ENCODE measurements around the gene OR52A5.
"Not testable (repeated sequence)": the region's sequence is repeated elsewhere in the genome, so short reads cannot be mapped to it uniquely, and the experiment has no call there.

The OR52A5 gene

DNA sequence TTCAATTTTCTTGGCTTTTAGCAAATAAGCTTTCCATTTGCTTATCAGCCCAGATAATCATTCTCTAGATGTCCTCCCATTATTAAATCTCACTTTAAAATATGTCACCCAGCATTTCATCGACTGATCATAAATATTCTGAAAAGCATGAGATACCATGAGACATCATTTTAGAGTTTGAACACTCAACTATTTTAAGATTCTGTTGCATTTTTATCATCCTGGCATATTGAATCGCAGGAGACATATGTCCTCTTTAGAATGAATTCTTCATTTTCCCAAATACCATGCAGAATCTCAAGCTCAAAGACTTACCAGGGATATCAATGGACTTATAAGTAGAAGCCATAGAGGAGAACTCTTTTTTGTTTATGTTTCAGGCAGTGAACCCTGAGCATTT lies at the start of gene OR52A5:
Gene OR52A5 (minus strand): TSS at position 361 of the 400 bp plus-strand sequence. CDS start 5,714 bp downstream, outside the sequence.
- DNase-seq: no peak

DNA sequence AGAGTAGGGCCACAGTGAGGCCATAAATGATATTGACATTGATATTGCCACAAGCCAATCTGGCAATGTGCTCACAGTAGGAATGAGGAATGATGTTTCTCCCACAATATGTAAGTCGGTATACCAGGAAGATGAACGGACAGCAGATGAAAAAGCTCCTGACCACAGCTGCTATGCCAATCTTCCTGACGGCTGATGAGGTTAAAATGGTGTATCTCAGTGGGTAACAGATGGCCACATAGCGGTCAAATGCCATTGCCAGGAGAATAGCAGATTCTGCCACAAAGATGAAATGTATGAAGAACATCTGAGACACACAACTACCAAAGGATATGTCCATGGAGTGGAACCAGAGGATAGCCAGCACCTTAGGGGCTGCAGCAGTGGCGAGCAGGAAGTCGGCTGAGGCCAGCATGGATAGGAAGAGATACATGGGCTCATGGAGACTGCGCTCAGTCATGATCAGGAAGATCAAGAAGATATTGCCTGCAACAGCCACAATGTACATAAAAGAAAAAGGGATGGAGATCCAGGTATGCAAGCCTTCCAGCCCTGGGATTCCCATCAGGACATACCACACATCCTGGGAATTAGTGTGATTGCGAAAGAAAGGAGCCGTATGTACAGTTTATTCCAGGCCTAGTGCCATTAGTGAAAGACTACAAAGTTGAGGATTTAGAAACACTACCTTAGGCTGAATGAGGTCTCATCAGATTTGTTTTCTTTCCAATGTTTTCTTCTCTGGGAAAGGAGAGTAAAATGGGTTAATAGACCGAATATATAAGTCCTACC lies 40.1 kb upstream of the OR52A5 start:
- DNase-seq: no peak

DNA sequence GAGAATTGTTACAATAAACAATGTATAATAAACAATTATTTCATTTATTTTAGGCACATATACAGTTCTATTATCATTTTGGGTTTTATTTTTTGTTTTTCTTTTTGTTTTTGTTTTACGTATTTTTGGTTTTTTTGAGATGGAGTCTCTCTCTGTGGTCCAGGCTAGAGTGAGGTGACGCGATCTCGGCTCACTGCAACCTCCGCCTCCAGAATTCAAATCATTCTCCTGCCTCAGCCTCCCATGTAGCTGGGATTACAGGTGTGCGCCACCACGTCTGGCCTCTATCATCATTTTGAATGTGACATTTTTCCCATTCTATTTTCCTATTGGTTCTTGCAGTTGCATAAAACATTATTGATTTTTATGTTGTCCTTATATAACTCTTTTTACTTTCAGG lies 36.8 kb upstream of the OR52A5 start:
- DNase-seq: no peak

DNA sequence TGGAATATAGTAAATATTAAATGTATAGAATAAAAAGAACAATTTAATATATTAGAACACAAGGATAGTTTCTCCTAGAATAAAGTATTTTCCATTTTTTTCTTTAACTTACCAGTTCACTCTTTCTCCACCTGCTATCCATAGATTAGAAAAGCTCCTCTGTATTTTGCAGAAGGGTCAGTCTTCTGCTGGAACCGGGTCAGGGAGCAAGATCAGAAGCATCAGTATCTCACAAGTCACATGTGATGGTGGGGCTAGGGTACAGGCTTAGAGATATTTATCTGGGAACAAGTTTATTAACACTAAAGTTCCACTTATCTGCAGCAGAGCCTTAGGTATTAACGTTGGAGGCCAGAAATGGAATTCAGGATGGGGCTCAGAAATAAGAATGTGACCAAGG lies 33.7 kb upstream of the OR52A5 start:
- no peak for DNase-seq

DNA sequence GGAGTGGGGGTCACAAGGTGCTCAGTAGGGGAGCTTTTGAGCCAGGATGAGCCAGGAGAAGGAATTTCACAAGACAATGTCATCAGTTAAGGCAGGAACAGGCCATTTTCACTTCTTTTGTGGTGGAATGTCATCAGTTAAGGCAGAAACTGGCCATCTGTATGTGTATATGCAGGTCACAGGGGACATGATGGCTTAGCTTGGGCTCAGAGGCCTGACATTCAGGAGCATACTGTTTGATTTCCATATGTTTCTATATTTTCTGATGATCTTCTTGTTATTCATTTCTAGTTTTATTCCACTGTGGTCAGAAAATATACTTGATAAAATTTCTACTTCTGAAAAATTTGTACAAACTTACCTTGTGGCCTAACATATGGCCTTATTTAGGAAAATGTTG lies 27.7 kb upstream of the OR52A5 start:
- not testable (repeated sequence) for DNase-seq

DNA sequence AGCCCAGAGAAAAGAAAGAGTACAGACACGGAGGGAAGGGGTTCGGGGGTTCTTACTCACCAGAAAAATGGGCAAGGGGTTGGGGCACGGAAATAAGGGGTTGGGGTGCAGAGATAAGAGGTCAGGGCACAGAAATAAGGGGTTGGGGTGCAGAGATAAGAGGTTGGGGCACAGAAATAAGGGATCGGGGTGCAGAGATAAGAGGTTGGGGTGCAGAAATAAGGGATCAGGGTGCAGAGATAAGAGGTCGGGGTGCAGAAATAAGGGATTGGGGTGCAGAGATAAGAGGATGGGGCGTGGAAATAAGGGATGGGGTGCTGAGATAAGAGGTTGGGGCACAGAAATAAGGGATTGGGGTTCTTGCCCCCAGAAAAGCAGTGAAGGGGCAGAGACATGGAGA lies 26.7 kb upstream of the OR52A5 start:
- DNase-seq: not testable (repeated sequence)

DNA sequence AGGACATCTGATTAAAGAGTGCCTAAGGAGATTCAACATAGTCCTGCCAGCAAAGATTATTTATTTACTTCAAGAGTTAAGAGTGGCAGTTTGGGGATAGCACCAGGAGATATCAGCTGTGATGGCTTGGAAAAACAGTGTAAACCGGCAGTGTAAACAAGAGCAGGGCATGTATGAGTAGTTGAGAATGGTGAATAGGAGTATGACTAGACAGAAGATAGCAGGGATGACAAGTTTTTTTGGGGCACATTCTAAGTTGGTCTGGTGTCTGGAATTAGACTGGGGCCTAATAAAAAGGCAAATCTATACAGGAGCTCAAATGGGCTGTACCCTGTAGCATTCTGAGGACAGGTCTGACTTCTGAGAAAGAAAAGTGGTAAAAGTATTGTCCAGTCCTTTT lies 22.9 kb upstream of the OR52A5 start:
- not testable (repeated sequence) for DNase-seq

DNA sequence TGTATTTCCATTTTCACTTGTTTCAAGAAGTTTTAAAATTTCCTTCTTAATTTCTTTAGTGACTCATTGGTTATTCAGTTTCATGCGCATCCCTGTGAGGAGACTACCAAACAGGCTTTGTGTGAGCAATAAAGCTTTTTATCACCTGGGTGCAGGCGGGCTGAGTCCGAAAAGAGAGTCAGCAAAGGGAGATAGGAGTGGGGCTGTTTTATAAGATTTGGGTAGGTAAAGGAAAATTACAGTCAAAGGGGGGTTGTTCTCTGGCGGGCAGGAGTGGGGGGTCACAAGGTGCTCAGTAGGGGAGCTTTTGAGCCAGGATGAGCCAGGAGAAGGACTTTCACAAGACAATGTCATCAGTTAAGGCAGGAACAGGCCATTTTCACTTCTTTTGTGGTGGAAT lies 22.1 kb upstream of the OR52A5 start:
- not testable (repeated sequence) for DNase-seq

DNA sequence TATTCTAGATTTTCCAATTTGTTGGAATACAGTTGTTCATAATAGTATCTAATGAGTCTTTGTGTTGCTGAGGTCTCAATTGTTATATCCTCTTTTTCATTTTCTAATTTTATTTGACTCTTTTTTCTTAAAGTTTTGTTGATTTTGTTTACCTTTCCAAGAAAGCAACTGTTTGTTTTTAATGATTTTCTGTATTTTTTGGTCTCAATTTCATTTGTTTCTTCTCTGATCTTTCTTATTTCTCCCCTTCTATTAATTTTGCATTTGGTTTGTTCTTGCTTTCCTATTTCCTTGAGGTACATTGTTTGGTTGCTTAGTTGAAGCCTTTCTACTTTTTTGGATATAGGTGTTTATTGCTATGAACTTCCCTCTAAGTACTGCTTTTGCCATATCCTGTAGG lies 21.6 kb upstream of the OR52A5 start:
- DNase-seq: no peak

DNA sequence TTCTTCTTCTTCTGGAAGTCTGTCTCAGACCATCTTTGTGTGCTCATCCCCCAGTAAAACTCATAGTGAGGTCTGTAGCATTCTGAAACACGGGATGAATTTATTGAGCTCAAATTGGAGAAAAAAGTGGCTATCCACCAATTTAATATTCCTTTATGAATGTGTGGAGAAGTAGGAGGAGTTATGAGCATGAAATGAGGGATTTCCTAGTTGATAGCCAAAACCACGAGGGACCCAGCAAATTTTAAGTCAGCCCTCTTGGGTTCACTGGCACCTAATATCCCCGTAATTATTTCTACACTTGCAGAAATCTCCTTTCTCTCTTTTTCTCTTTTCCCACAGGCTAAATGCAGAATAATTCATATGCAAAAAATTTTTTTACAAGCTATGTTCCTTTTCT lies 16.5 kb upstream of the OR52A5 start, which contains the start of gene OR52A1:
Gene OR52A1 (minus strand): TSS at position 101 of the 400 bp plus-strand sequence. CDS start 2,388 bp downstream, outside the sequence.
- DNase-seq: no peak

DNA sequence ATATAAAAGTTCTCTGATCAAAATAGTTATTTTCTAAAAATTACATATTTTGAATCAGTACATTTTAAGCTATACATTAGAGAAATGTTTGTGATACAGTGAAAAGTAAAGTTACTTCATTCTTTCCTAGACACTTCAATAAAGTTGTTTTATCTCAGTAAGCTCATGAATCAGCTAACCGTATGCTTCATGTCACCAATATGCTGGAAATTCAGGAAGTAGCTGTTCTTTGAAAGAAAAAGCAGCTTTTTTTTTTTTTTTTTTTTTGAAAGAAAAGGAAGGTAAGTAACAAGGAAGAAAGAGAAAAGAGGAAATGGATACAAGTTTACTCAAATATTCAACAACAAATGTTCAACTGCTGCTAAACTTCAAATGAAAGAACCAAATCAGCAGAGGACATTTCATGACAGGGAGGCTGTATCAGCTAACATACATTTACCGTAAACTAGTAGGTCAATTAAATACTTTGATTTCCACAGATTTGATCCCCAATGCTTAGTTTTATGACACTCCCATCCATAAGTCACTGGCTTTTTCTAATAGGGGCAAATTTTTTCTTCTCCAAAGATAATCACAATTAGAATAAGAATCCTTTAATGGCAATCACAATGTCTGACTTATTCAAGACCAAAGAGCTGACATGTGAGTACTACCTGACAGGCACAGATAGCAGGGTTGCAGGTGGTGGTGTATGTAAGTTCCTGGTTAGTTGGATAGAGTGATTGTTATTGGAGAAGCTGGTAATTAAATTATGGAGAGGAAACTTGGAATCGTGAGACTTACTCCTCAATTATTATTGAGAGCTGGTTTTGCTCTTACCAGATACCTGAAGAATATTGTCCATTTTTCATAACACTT lies 15.6 kb upstream of the OR52A5 start:
- no peak for DNase-seq

DNA sequence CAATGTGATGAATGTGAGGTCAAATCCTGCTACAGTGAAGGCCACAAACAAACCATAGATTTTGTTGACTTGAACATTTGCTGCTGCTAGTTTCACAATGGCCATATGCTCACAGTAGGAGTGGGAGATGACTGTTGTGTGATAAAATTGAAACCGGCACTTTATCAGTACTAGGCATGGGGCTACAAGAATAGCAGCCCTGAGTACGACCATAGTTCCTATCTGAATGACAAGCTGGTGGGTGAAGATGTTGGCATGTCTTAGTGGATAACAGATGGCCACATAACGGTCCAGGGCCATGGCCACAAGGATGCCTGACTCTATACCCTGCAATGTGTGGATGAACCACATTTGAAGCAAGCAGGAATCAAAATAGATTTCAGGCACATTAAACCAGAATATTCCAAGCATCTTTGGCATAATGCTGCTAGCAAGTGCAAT lies 13.6 kb upstream of the OR52A5 start:
- no peak for DNase-seq

DNA sequence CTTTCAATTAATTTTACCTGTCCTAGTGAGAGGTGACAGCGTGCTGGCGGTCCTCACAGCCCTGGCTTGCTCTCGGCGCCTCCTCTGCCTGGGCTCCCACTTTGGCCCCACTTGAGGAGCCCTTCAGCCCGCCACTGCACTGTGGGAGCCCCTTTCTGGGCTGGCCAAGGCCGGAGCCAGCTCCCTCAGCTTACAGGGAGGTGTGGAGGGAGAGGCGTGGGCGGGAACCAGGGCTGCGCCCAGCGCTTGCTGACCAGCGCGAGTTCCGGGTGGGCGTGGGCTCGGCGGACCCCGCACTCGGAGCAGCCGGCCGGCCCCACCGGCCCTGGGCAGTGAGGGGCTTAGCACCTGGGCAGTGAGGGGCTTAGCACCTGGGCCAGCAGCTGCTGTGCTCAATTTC lies 6.0 kb upstream of the OR52A5 start:
- DNase-seq: not testable (repeated sequence)

DNA sequence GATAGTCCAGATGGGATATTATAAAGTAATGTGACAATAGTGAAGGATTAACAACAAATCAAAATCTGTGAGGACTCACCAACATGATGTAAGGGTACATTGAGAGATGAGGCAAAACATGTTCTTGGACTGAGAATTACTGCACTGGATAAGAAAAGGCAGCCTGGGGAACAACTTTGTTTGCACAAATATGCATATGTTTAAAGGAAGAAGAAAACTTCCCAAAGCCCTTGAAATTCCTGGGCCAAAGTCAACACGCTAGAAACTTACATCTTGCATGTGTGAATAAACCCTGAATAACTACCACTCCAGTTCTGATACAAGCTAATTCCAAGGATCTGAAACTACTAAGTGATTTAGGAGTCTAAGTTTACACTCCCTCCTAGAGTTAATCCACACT lies 1.1 kb downstream of the OR52A5 start:
- no peak for DNase-seq

DNA sequence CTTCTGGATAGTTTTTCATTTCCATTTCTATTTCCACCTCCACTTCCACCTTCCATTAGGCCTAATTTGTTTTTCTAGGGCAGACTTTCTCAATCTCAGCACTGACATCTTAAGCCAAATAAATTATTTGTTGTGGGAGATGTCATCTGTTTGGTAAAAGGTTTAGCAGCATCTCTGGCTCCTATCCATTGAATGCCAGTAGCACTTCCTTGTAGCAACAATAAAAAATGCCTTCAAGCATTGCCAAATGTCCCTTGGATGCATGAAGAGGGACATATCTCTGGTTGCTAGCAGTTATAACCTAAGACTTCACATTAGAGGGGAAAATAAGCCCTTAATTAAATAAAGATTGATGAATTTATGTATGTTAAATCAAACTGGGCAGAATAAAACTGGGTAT lies 1.9 kb downstream of the OR52A5 start:
- DNase-seq: no peak

DNA sequence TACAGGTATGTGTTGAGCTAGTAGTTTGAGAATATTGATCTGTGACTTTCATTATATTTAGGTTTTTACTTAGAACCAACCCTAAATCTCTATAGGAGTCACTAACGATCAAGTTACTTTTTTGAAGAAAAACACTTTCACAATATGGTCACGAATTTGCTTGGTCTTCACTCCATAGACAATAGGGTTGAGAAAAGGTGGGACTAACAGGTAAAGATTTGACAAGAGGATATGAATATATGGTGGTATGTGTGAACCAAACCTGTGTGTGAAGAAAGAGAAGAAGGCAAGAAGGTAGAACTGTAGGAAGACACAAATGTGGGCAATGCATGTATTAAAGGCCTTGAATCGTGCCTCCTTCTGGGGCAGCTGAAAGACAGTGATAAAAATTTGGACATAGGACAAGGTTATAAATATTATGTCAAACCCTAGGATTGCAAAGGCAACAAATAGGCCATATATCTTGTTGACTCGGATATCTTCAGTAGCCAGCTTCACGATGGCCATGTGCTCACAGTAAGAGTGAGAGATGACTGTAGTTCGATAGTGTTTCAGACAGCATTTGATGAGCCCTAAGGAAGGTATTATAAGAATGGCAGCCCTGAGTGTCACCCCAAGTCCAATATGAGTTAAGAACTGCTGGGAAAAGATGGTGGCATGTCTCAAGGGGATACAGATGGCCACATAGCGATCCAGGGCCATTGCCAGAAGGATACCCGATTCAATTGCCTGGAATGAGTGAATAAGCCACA lies 6.4 kb downstream of the OR52A5 start:
- DNase-seq: no peak

DNA sequence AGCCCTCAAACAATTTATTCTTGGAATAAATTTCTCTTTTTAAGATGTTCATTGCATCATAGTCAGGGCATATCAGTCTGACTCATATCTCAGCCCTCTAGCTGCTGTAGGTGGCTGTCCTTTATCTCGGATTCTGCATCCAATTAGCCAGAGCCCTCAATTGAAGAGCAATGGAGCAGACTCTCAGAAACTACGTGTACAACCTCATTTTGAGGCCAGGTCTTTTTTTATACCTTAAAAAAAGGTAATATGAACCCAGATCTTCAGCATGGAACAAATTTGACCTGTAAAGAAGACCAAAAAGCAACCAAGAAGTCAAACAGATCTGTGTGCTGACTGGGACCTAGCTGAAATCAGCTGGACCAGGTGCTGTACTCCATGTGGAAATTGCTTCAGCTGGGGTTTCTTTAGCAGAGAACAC lies 8.7 kb downstream of the OR52A5 start:
- DNase-seq: no peak

DNA sequence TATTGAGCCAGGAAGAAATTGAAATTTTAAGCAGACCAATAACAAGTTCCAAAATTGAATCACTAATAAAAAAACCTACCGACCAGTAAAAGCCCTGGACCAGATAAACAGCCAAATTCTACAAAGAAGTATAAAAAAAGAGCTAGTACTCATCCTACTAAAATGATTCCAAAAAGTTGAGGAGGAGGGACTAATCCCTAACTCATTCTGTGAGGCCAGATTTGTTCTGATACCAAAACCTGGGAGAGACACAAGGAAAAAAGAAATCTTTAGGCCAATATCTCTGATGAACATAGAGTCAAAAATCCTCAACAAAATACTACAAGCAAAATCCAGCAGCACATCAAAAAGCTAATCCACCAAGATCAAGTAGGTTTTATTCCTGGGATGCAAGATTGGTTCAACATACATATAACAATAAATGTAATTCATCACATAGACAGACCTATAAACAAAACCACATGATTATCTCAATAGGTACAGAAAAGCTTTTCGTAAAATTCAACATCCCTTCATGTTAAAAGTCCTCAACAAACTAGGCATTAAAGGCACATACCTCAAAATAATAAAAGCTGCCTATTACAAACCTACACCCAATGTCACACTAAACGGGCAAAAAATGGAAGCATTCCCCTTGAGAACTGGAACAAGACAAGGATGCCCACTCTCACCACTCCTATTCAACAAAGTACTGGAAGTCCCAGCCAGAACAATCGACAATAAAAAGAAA lies 13.1 kb downstream of the OR52A5 start:
- no peak for DNase-seq

DNA sequence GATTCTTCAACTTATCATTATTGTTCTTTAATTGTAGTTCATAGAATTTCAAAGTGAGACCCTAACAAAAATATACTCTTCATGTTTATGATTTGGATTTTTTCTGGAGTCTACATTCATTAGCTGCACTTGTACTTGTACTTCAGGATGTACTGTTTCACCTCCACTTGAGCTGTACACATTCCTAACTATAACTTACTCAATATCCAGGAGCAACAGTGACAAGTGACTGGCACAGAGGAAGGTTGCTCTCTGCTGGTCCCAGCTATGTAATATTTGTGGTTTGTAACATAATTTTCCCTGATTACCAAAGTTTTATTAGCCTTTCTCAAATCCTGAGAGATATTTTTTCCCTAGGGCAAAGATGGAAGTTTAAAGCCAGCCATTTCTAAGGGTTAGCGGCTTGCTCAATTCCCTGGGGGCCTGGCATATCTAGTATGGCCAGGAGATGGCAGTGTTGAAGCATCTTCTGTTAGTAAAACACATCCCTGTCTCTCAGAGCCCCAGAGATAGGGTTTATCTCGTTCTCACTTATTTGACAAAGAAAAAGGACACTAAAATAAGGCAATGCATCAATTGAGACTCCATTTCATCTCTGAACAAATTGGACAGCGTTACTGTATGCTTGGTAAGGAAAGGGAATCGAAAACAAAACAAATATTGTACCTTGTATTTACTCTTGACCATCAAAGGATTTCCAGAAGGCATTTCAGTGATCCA lies 14.2 kb downstream of the OR52A5 start:
- peak; percentile 62 for DNase-seq

DNA sequence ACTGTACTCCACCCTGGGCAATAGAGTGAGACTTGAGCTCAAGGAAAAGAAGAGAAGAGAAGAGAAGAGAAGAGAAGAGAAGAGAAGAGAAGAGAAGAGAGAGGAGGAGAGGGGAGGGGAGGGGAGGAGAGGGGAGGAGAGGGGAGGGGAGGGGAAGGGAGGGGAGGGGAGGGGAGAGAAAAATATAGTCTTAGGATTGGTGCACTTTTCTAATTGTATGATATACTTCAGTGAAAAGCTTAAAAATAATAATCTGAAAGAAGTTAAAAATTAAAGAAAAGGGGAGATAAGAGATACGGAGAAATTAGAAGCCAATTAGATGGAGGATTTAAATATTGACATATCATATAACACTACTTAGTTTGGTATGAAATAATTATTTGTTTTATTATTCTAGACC lies 19.3 kb downstream of the OR52A5 start:
- no peak for DNase-seq

DNA sequence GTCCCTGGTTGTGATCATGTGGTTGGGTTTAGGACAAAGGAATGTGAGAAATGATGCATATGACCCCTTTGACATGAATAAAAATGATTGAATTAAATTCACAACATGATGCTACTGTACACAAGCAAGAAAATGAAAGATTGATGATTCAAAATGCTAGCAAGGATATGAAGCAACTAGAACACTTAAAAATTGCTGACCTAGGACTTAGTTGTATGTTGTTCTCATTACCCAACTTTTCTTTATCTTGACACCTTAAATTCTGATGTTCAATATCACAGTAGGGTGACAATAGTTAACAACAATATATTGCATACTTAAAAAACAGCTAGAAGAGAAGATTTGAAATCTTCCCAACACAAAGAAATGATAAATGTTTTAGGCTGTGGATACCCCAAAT lies 20.6 kb downstream of the OR52A5 start:
- DNase-seq: no peak

DNA sequence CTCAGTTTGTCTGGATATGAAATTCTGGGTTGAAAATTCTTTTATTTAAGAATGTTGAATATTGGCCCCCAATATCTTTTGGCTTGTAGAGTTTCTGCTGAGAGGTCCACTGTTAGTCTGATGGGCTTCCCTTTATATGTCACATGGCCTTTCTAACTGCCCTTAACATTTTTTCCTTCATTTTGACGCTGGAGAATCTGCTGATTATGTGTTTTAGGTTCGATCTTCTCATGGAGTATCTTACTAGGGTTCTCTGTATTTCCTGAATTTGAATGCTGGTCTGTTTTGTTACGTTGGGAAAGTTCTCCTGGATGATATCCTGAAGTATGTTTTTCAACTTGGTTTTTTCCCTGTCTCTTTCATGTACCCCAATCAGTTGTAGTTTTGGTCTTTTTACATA lies 22.8 kb downstream of the OR52A5 start:
- no peak for DNase-seq

Data from stimulated activated CD4-positive, alpha-beta T cell treated with anti-CD3 and anti-CD28 coated beads, Interleukin-15, amount 100 ng/mL, for 24 hours (primary cell).